Heart right ventricle (tissue), 16 donors: ENCODE measurements around the gene NUFIP1. TPM values are rescaled to one million over a fixed set of nuclear protein-coding genes. Genes with fewer than 3 reads are reported as not detected.

Experiments
- ATAC-seq, 8 donors: fragments of 200-7000 bp; cut with Tn5 transposase; one replicate each; pipeline ENCODE4 v1.9.1; 2020; ENCODE audit warnings: mild to moderate bottlenecking in 8 of 8, moderate library complexity in 8 of 8, moderate number of reproducible peaks in 1 of 8
- DNase-seq, 2 donors: peaks; one replicate each; pipeline ENCODE4 v3.0.0-alpha.2; 2020
- H3K27ac ChIP-seq, 10 donors: fragments of 200-600 bp; sonication (generic) in 2 of 10; one replicate each; pipeline versions ENCODE4 v1.5.0 to v1.8.0; 2020 to 2022; ENCODE audit warnings: mild to moderate bottlenecking in 3 of 10
- H3K27me3 ChIP-seq, 7 donors: fragments of 200-600 bp; one replicate each; pipeline ENCODE4 v1.8.0; 2021 to 2022; ENCODE audit warnings: mild to moderate bottlenecking in 2 of 7
- H3K36me3 ChIP-seq, 9 donors: fragments of 200-600 bp; sonication (generic) in 1 of 9; one replicate each; pipeline versions ENCODE4 v1.5.0 to v1.8.0; 2020 to 2022; ENCODE audit warnings: mild to moderate bottlenecking in 2 of 9
- H3K4me1 ChIP-seq, 9 donors: fragments of 200-600 bp; sonication (generic) in 1 of 9; one replicate each; pipeline versions ENCODE4 v1.5.0 to v1.8.0; 2020 to 2022; ENCODE audit warnings: mild to moderate bottlenecking in 4 of 9
- H3K4me3 ChIP-seq, 10 donors: fragments of 200-600 bp; sonication (generic) in 2 of 10; one replicate each; pipeline versions ENCODE4 v1.5.0 to v1.8.0; 2020 to 2022; ENCODE audit warnings: mild to moderate bottlenecking in 7 of 10, moderate library complexity in 2 of 10
- H3K9me3 ChIP-seq, 11 donors: fragments of 200-600 bp in 10 of 11; sonication (generic) in 2 of 11; one replicate each; pipeline versions ENCODE4 v1.5.0 to v1.8.0; 2013 to 2022; ENCODE audit warnings: mild to moderate bottlenecking in 2 of 11, control low read depth in 1 of 11, moderate library complexity in 1 of 11
- CTCF ChIP-seq, 9 donors: fragments of 200-600 bp; sonication (generic) in 2 of 9; IDR thresholded peaks; one replicate each; pipeline versions ENCODE4 v1.5.0 to v1.8.0; 2021 to 2022; ENCODE audit warnings: antibody characterized with exemption in 9 of 9, mild to moderate bottlenecking in 5 of 9, moderate library complexity in 1 of 9
- WGBS, 2 donors: extraction: QIAGEN DNeasy Blood & Tissue Kit; methylation state at CpG; one replicate each; pipeline ENCODE4 v1.1.7; 2013; ENCODE audit warnings: inconsistent platforms in 1 of 2; 5-methylcytosine and 5-hydroxymethylcytosine counted together
- intact Hi-C, 10 donors: fragments of 100-400 bp; cut with DNase I; formaldehyde crosslinking; loops; one replicate each; pipeline versions ENCODE4 v1.11.1 to v1.14.2; 2022
- polyA plus RNA-seq, 2 donors: library from polyadenylated mRNA; stranded (reverse); fragments of 200-250 nt; gene quantifications; one replicate each; pipeline ENCODE4 v1.2.3, GENCODE V29; 2013
- total RNA-seq, 10 donors: library from RNA; stranded (reverse); fragmentation: NEBNext Ultra II Directional in 3 of 10; extraction: Animal tissue kit (Norgen Biotek cat#: 25700) in 3 of 10; gene quantifications; one replicate each; pipeline versions ENCODE4 v1.2.1 to v1.2.4, GENCODE V29; 2021 to 2023
- donor health status: Arrhythmogenic right ventricular cardiomyopathy.
- donor health status: ischemic (EF 13 %, LVEDD 7.1; RV severe dilation, severe dysfunction).
- donor health status: healthy with polysubstance abuse.
- donor health status: DM: no; HTN: yes; CAD: no.
- donor health status: DM: no; HTN: no; CAD: no.
- donor health status: ischemic (EF 25% LVEDD 6.9; RV normal size, moderate dysfunction).
- donor health status: ischemic (EF 25% LVEDD 5.7; RV mildly dilated, moderate dysfunction).
- donor health status: healthy.
- donor health status: DM: yes; HTN: yes; CAD: no.
- donor health status: Ischemic cardiomyopathy.
- donor health status: ischemic (EF 35%, LVEDD 5.7; RV mildly dilated, moderate dysfunction).
- donor health status: nonischemic (EF 11% LVEDD 7.7; RV severe dilation, severe dysfunction).
- donor health status: DM: yes; HTN: yes; CAD: no.
- donor health status: PGD.
- donor health status: ischemic (EF 29% LVEDD 5.4; RV normal size, mild dysfunction).
- donor health status: nonischemic (EF 23%, LVEDD 6.1; RV moderate dilation, normal function).

The NUFIP1 gene
- total and polyA plus RNA-seq, 12 donors = 1.5 to 5.0 (median 2.9) TPM

GRCh38 chr13:44938854-44939253 lies 50.4 kb downstream of the NUFIP1 start:
- 86 to 90% methylated on average over 2 of the region's 2 CpGs for WGBS, 2 donors
- H3K4me1 ChIP-seq = peaks cover 0 to 14% (median 0%) of the 10 kb centered on the region in 9 donors
- intact Hi-C loops = no loop called here
- no peak overlapping the region for H3K4me3 ChIP-seq
- DNase-seq = no peak
- no peak overlapping the region for H3K27ac ChIP-seq
- no peak for TF ChIP-seq CTCF (IDR thresholded peaks at IDR 0.05)
- no peaks in the 10 kb centered on the region for H3K27me3 ChIP-seq
- peaks cover 0 to 31% (median 0%) of the 10 kb centered on the region in 9 donors for H3K36me3 ChIP-seq
- ATAC-seq = no peak
- H3K9me3 ChIP-seq = no peaks in the 10 kb centered on the region

GRCh38 chr13:44936246-44936645 lies 53.0 kb downstream of the NUFIP1 start:
- peaks cover 0 to 13% (median 0%) of the 10 kb centered on the region in 9 donors for H3K36me3 ChIP-seq
- 84 to 94% methylated on average over 1 of the region's 1 CpG for WGBS, 2 donors
- TF ChIP-seq CTCF (IDR thresholded peaks at IDR 0.05) = no peak
- peaks cover 0 to 39% (median 22%) of the 10 kb centered on the region in 9 donors for H3K4me1 ChIP-seq
- H3K27ac ChIP-seq = no peak overlapping the region
- H3K4me3 ChIP-seq = no peak overlapping the region
- no peaks in the 10 kb centered on the region for H3K9me3 ChIP-seq
- ATAC-seq (no peak), DNase-seq (no peak)
- no peaks in the 10 kb centered on the region for H3K27me3 ChIP-seq
- intact Hi-C loops = no loop called here

GRCh38 chr13:44934724-44935123 lies 54.5 kb downstream of the NUFIP1 start:
- peaks cover 0 to 45% (median 34%) of the 10 kb centered on the region in 9 donors for H3K4me1 ChIP-seq
- ATAC-seq = no peak
- H3K4me3 ChIP-seq = no peak overlapping the region
- H3K9me3 ChIP-seq = no peaks in the 10 kb centered on the region
- DNase-seq = no peak
- H3K27ac ChIP-seq = peak overlapping the region in 1 of 10 donors; percentile 80
- no peak for TF ChIP-seq CTCF (IDR thresholded peaks at IDR 0.05)
- 2 to 6% methylated on average over 1 of the region's 1 CpG for WGBS, 2 donors
- intact Hi-C loops = no loop called here
- H3K36me3 ChIP-seq = no peaks in the 10 kb centered on the region
- H3K27me3 ChIP-seq = no peaks in the 10 kb centered on the region

- 48 to 65% methylated on average over 7 of the region's 7 CpGs for WGBS, 2 donors
Measured at GRCh38 chr13:44932850-44933251, 56.4 kb downstream of the NUFIP1 start.

More at GRCh38 chr13:44932850-44933251, 56.4 kb downstream of the NUFIP1 start:
- Histone ChIP-seq H3K36me3 (no peaks in the 10 kb centered on the region), H3K27ac (peak overlapping the region in 9 of 10 donors; percentile 26 to 80 (median 50)), H3K4me1 (peaks cover 0 to 45% (median 34%) of the 10 kb centered on the region in 9 donors), H3K27me3 (no peaks in the 10 kb centered on the region), H3K4me3 (no peak overlapping the region), H3K9me3 (no peaks in the 10 kb centered on the region)
- intact Hi-C loops = no loop called here
- DNase-seq (peak in 1 of 2 donors; percentile 31), ATAC-seq (peak; percentile 73 to 94 (median 85))
- no peak for TF ChIP-seq CTCF (IDR thresholded peaks at IDR 0.05)
